PC-9 (cell line): ENCODE results near the gene TSPEAR. TPM values are rescaled to one million over a fixed set of nuclear protein-coding genes. Genes with fewer than 3 reads are reported as not detected.
"Not testable (repeated sequence)": the region's sequence is repeated elsewhere in the genome, so short reads cannot be mapped to it uniquely, and the experiment has no call there.

Experiments
- BruUV-seq: library from RNA; stranded (reverse); fragments of 400-500 nt; replicated peaks from 2 replicates; lab custom pipeline; 2021; lab: Mats Ljungman, UMichigan
- CTCF ChIA-PET: fragments of 300-600 bp; sonication (Branson Sonifier 250); formaldehyde crosslinking; loops from one replicate; lab custom pipeline; 2022; ENCODE audit warnings: antibody characterized with exemption; lab: Charles Lee
- POLR2A ChIA-PET: fragments of 300-600 bp; sonication (Branson Sonifier 250); formaldehyde crosslinking; loops from one replicate; lab custom pipeline; 2022; ENCODE audit warnings: antibody characterized with exemption; ENCODE audit not compliant: unreplicated experiment; lab: Charles Lee
- DNase-seq, 2 experiments: peaks; one replicate each; pipeline versions ENCODE4 v3.0.0 to v3.0.0-alpha.2; 2015 to 2022; ENCODE audit warnings: mixed read lengths in 1 of 2
- H2AFZ ChIP-seq: fragments of 200-600 bp; sonication (generic); 2 replicates; pipeline ENCODE4 v1.8.1; 2017; ENCODE audit warnings: antibody characterized with exemption
- H3F3A ChIP-seq: fragments of 200-600 bp; sonication (generic); 2 replicates; pipeline ENCODE4 v1.8.1; 2017; ENCODE audit warnings: antibody characterized with exemption, mild to moderate bottlenecking, low read depth; ENCODE audit not compliant: insufficient read depth
- H3K27ac ChIP-seq: fragments of 200-600 bp; sonication (generic); 2 replicates; pipeline ENCODE4 v1.6.1; 2016; ENCODE audit warnings: mixed run types
- H3K27me3 ChIP-seq: fragments of 200-600 bp; sonication (generic); 2 replicates; pipeline ENCODE4 v1.6.1; 2016; ENCODE audit warnings: low read depth, mixed run types; ENCODE audit not compliant: insufficient read depth
- H3K36me3 ChIP-seq: fragments of 200-600 bp; sonication (generic); 2 replicates; pipeline ENCODE4 v1.6.1; 2016; ENCODE audit warnings: low read depth, mixed run types
- H3K4me1 ChIP-seq: fragments of 200-600 bp; sonication (generic); replicated peaks from 2 replicates; pipeline ENCODE4 v1.6.1; 2016; ENCODE audit warnings: mixed run types; ENCODE audit not compliant: insufficient read depth
- H3K4me2 ChIP-seq: fragments of 200-600 bp; sonication (generic); 2 replicates; pipeline ENCODE4 v1.6.1; 2017; ENCODE audit warnings: mixed run types
- H3K4me3 ChIP-seq: fragments of 200-600 bp; sonication (generic); 2 replicates; pipeline ENCODE4 v1.6.1; 2016; ENCODE audit warnings: mixed run types
- H3K79me2 ChIP-seq: fragments of 200-600 bp; sonication (generic); 2 replicates; pipeline ENCODE4 v1.6.1; 2017; ENCODE audit warnings: low read depth, mixed run types
- H3K9me2 ChIP-seq: fragments of 200-600 bp; sonication (generic); 2 replicates; pipeline ENCODE4 v1.8.1; 2017; ENCODE audit warnings: mild to moderate bottlenecking; ENCODE audit not compliant: insufficient read depth
- H3K9me3 ChIP-seq: fragments of 200-600 bp; sonication (generic); 2 replicates; pipeline ENCODE4 v1.8.1; 2016; ENCODE audit warnings: low read depth; ENCODE audit not compliant: insufficient read depth
- H4K20me1 ChIP-seq: fragments of 200-600 bp; sonication (generic); 2 replicates; pipeline ENCODE4 v1.8.1; 2017; ENCODE audit not compliant: insufficient read depth
- EZH2 ChIP-seq: fragments of 200-600 bp; sonication (generic); IDR thresholded peaks from 2 replicates; pipeline ENCODE4 v1.8.0; 2017; ENCODE audit warnings: antibody characterized with exemption, low read depth
- intact Hi-C: fragments of 100-400 bp; cut with micrococcal nuclease; formaldehyde crosslinking; loops from one replicate; pipeline ENCODE4 v1.10.0; 2022; ENCODE audit not compliant: unreplicated experiment
- total RNA-seq: library from RNA; stranded (reverse); gene quantifications from 2 replicates; pipeline ENCODE4 v1.2.3, GENCODE V29; 2021
- TF ChIP-seq, protein P1 (sequence below): fragments of 200-600 bp; sonication (generic); conservative IDR thresholded peaks from 2 replicates; pipeline ENCODE4 v1.6.1; 2017; ENCODE audit warnings: mixed run types, antibody characterized with exemption, mild to moderate bottlenecking, moderate library complexity

Gene TSPEAR
- total RNA-seq, 1 experiment from 2014 or later: not detected

DNA sequence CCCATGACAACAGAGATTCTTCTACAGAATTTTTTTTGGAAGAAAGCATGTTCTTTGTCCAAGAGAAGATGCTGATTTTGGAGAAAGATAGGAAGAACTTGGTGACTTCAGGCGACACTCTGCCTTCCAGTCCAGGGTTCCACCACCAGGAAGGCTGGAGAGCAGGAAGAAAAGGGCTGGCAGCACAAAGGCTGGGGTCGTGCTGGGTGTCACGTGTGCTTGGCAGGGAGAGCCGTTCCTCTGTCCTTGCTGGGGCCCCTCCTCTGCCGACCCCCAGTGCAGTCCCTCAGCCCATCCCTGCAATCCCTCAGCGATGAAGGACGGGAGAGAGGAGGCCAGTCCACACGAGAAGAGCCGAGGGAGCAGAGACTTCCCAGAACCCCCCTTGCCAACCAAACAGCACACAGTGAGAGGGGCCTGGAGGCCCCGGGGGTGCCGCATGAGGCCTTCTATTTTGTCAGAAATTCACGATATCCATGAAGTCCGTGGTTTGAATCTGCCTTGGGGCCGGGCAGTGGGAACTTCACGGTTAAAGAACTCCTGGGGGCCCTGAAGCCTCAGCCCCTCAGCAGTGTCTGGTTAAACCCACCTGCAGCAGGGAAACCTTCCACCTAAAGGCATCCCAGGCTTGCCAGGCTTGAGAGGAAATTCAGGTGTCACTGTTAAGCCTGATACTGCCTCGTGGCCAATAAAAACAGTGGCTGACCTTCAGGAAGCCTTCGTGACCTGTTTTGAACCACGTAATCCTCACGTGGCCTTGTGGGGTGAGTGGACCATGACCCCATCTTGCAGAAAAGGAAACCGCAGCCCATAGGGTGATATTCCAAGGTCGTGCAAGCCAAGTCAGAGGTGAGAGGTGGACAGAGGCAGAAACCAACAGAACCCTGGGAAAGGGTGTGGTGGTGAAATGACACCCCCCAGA lies 11.0 kb downstream of the TSPEAR start:
- H2AFZ ChIP-seq: no peak overlapping the region
- H3F3A ChIP-seq: no peaks in the 10 kb centered on the region
- no peaks in the 10 kb centered on the region for H3K79me2 ChIP-seq
- H3K4me1 ChIP-seq: no peaks in the 10 kb centered on the region
- no peak for TF ChIP-seq EZH2
- TF ChIP-seq, protein P1, sequence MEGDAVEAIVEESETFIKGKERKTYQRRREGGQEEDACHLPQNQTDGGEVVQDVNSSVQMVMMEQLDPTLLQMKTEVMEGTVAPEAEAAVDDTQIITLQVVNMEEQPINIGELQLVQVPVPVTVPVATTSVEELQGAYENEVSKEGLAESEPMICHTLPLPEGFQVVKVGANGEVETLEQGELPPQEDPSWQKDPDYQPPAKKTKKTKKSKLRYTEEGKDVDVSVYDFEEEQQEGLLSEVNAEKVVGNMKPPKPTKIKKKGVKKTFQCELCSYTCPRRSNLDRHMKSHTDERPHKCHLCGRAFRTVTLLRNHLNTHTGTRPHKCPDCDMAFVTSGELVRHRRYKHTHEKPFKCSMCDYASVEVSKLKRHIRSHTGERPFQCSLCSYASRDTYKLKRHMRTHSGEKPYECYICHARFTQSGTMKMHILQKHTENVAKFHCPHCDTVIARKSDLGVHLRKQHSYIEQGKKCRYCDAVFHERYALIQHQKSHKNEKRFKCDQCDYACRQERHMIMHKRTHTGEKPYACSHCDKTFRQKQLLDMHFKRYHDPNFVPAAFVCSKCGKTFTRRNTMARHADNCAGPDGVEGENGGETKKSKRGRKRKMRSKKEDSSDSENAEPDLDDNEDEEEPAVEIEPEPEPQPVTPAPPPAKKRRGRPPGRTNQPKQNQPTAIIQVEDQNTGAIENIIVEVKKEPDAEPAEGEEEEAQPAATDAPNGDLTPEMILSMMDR: no peak
- H3K4me2 ChIP-seq: no peak overlapping the region
- intact Hi-C loops: no loop called here
- ChIA-PET CTCF (no interaction called here), POLR2A (no interaction called here)
- no peak overlapping the region for H3K27ac ChIP-seq
- H3K4me3 ChIP-seq: no peak overlapping the region
- H4K20me1 ChIP-seq: no peaks in the 10 kb centered on the region
- BruUV-seq: no TSS peak
- H3K27me3 ChIP-seq: peaks cover 83% of the 10 kb centered on the region
- H3K9me3 ChIP-seq: no peaks in the 10 kb centered on the region
- H3K9me2 ChIP-seq: no peaks in the 10 kb centered on the region
- DNase-seq: no peak
- H3K36me3 ChIP-seq: no peaks in the 10 kb centered on the region

DNA sequence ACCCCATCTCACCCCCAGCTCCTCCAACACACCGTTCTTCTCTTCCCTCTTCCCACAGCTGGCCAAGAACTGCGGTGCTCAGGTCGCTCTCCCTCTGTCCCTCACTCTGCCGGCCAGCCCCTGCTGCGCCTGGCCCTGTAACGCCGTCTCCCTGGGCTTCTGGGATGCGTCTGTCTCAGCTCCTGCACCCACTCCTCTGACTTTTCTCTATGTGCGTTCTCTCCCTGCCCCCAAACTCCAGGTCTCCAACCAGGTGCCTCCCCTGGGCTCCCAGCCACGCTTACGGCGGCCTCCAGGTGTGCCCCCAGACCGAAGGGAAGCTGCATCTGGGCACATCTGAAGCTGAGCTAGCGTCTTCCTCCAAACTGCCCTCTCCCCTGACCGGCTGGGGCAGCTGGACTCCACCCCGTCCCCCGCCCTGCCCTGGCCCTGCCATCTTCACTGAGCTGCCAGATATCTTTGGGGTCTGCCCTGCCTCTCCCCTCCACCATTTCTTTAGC lies 11.8 kb downstream of the TSPEAR start:
- Histone ChIP-seq H3K4me1 (no peaks in the 10 kb centered on the region), H3K27me3 (peaks cover 81% of the 10 kb centered on the region), H3K36me3 (no peaks in the 10 kb centered on the region), H3K4me2 (no peak overlapping the region), H3K4me3 (no peak overlapping the region), H3K9me2 (no peaks in the 10 kb centered on the region), H3K27ac (no peak overlapping the region), H3K9me3 (no peaks in the 10 kb centered on the region), H3K79me2 (no peaks in the 10 kb centered on the region), H2AFZ (no peak overlapping the region), H4K20me1 (no peaks in the 10 kb centered on the region), H3F3A (no peaks in the 10 kb centered on the region)
- DNase-seq: no peak
- intact Hi-C loops: no loop called here
- ChIA-PET POLR2A (no interaction called here), CTCF (no interaction called here)
- no TSS peak for BruUV-seq
- TF ChIP-seq EZH2: no peak
- TF ChIP-seq, protein P1: no peak

DNA sequence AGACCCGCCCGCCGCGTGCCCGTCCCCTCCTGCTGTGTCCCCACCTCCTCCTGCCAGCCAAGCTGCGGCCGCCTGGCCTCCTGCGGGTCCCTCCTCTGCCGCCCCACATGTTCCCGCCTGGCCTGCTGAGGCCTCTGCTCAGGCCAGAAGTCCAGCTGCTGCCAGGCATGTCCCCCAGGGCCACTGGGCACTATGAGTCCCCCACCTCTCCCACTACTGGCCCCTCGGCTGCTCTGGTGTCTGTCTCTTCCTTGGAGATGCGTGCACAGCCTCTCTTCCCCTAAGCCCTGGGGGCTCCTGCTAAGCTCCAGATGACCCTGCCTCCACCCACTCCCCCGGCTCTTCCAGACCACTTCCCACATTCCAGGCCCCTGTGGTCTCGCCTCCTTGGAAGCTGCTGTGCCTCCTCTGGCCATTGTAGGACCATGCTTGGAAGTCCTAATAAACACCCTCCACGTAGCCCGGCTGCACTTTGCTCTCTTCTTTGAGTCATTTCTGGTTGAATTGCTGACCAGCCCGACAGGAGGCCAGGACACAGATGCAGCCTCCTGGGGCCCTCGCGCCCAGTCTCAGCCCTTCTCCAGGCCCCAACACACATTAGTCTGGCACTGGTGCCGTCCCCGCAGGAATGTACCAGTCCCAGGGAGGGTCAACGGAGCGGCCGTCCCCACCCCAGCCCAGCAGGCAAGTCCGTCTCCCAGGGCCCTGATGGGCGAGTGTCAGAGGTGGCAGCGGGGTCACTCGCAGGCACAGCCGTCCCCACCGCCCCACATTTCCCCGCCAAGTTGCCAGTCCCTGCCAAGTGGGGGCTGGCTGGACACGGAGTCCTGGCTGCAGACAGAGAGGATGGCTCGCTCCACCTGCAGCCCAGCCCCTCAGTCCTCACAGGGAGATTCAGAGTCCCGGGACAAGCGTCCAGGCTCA lies 13.3 kb downstream of the TSPEAR start:
- no peaks in the 10 kb centered on the region for H3K9me2 ChIP-seq
- no peak overlapping the region for H3K27ac ChIP-seq
- ChIA-PET CTCF (no interaction called here), POLR2A (no interaction called here)
- H3K9me3 ChIP-seq: peaks cover 7% of the 10 kb centered on the region; the same call in 1 of the 2 replicates
- DNase-seq: no peak
- no TSS peak for BruUV-seq
- no peaks in the 10 kb centered on the region for H3K36me3 ChIP-seq
- H4K20me1 ChIP-seq: no peaks in the 10 kb centered on the region
- no peak overlapping the region for H2AFZ ChIP-seq
- peaks cover 68% of the 10 kb centered on the region for H3K27me3 ChIP-seq
- H3K79me2 ChIP-seq: no peaks in the 10 kb centered on the region
- no peaks in the 10 kb centered on the region for H3K4me1 ChIP-seq
- H3K4me3 ChIP-seq: no peak overlapping the region
- intact Hi-C loops: no loop called here
- H3F3A ChIP-seq: no peaks in the 10 kb centered on the region
- no peak for TF ChIP-seq EZH2
- TF ChIP-seq, protein P1: no peak
- H3K4me2 ChIP-seq: no peak overlapping the region

DNA sequence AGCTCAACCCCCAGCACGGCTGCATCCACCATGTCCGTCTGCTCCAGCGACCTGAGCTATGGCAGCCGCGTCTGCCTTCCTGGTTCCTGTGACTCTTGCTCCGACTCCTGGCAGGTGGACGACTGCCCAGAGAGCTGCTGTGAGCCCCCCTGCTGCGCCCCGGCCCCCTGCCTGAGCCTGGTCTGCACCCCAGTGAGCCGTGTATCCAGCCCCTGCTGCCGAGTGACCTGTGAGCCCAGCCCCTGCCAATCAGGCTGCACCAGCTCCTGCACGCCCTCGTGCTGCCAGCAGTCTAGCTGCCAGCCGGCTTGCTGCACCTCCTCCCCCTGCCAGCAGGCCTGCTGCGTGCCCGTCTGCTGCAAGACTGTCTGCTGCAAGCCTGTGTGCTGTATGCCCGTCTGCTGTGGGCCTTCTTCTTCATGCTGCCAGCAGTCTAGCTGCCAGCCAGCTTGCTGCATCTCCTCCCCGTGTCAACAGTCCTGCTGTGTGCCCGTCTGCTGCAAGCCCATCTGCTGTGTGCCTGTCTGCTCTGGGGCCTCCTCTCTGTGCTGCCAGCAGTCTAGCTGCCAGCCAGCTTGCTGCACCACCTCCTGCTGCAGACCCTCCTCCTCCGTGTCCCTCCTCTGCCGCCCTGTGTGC lies 14.1 kb downstream of the TSPEAR start, which contains the start of gene KRTAP10-12:
Gene KRTAP10-12, plus strand, starts transcription at position 1 of the 639 bp plus-strand sequence. Its CDS starts 30 bp downstream, at position 31.
- BruUV-seq, H3K9me3 ChIP-seq, POLR2A ChIA-PET, H3K4me1 ChIP-seq, intact Hi-C loops, H4K20me1 ChIP-seq, H2AFZ ChIP-seq, H3K79me2 ChIP-seq, H3K4me2 ChIP-seq, H3F3A ChIP-seq, H3K36me3 ChIP-seq, H3K27ac ChIP-seq, H3K9me2 ChIP-seq, H3K4me3 ChIP-seq, DNase-seq: not testable (repeated sequence)
- CTCF ChIA-PET: interaction anchor here (0.6 kb wide), 1 partner anchor 235 kb away, joined by 4 read pairs; no protein-coding TSS in a partner anchor
- H3K27me3 ChIP-seq: peaks cover 61% of the 10 kb centered on the region
